WTC11 (cell line): ENCODE measurements around the gene ARHGDIG. TPM values are rescaled to one million over a fixed set of nuclear protein-coding genes. Genes with fewer than 3 reads are reported as not detected.

Experiments used
- ATAC-seq: fragments of 200-7000 bp; cut with Tn5 transposase; 2 replicates; pipeline ENCODE4 v1.10.0; 2021; ENCODE audit warnings: mild to moderate bottlenecking, moderate library complexity
- CTCF ChIA-PET: fragments of 300-600 bp; sonication (Branson Sonifier 250); formaldehyde crosslinking; loops from one replicate; lab custom pipeline; 2021; ENCODE audit warnings: antibody characterized with exemption; lab: Charles Lee
- POLR2A ChIA-PET: fragments of 350-600 bp; sonication (Branson Sonifier 250); formaldehyde crosslinking; loops from one replicate; lab custom pipeline; 2021; ENCODE audit warnings: antibody characterized with exemption; lab: Charles Lee
- DNase-seq: peaks from one replicate; pipeline ENCODE4 v3.0.0; 2021; ENCODE audit warnings: low spot score
- H3K27ac Mint-ChIP-seq: 2 replicates; pipeline ENCODE4 v1.8.0; 2021; ENCODE audit warnings: mixed read lengths
- H3K27me3 Mint-ChIP-seq: 2 replicates; pipeline ENCODE4 v1.8.0; 2021; ENCODE audit warnings: low read depth, mild to moderate bottlenecking, moderate library complexity, mixed read lengths
- H3K36me3 Mint-ChIP-seq: 2 replicates; pipeline ENCODE4 v1.8.0; 2021; ENCODE audit warnings: mixed read lengths
- H3K4me1 Mint-ChIP-seq: 2 replicates; pipeline ENCODE4 v1.8.0; 2022; ENCODE audit warnings: mixed read lengths
- H3K4me3 Mint-ChIP-seq: 2 replicates; pipeline ENCODE4 v1.8.0; 2021; ENCODE audit warnings: mild to moderate bottlenecking, moderate library complexity, mixed read lengths
- H3K9me3 Mint-ChIP-seq: 2 replicates; pipeline ENCODE4 v1.8.0; 2021; ENCODE audit warnings: mixed read lengths
- CREM ChIP-seq: sonication (generic); formaldehyde crosslinking; IDR thresholded peaks from 2 replicates; pipeline ENCODE4 v1.8.1; 2022; ENCODE audit warnings: mild to moderate bottlenecking, missing genetic modification reagents, moderate library complexity
- ESRRA ChIP-seq: sonication (generic); formaldehyde crosslinking; IDR thresholded peaks from 2 replicates; pipeline ENCODE4 v1.8.1; 2022; ENCODE audit warnings: mild to moderate bottlenecking, missing genetic modification reagents, borderline replicate concordance
- FOXJ3 ChIP-seq: sonication (generic); formaldehyde crosslinking; IDR thresholded peaks from 2 replicates; pipeline ENCODE4 v1.9.0; 2021; ENCODE audit warnings: missing genetic modification reagents, mild to moderate bottlenecking, borderline replicate concordance
- GABPB1 ChIP-seq: sonication (generic); formaldehyde crosslinking; IDR thresholded peaks from 2 replicates; pipeline ENCODE4 v1.8.1; 2023; ENCODE audit warnings: mild to moderate bottlenecking, missing genetic modification reagents
- IRF1 ChIP-seq: sonication (generic); formaldehyde crosslinking; IDR thresholded peaks from 2 replicates; pipeline ENCODE4 v1.8.0; 2023; ENCODE audit warnings: missing genetic modification reagents
- NR2C2 ChIP-seq: sonication (generic); formaldehyde crosslinking; IDR thresholded peaks from 2 replicates; pipeline ENCODE4 v1.8.0; 2022; ENCODE audit warnings: mild to moderate bottlenecking, missing genetic modification reagents
- RORB ChIP-seq: fragments of 250-450 bp; sonication (Bioruptor Pico); IDR thresholded peaks from 2 replicates; pipeline ENCODE4 v1.9.0; 2021; ENCODE audit warnings: mild to moderate bottlenecking
- SOX15 ChIP-seq: fragments of 250-450 bp; sonication (Bioruptor Pico); IDR thresholded peaks from 2 replicates; pipeline ENCODE4 v1.9.0; 2021; ENCODE audit warnings: mild to moderate bottlenecking
- SP1 ChIP-seq: sonication (generic); formaldehyde crosslinking; conservative IDR thresholded peaks from 2 replicates; pipeline ENCODE4 v1.8.1; 2022; ENCODE audit warnings: missing genetic modification reagents
- USF2 ChIP-seq: sonication (generic); formaldehyde crosslinking; IDR thresholded peaks from 2 replicates; pipeline ENCODE4 v1.8.1; 2023; ENCODE audit warnings: mild to moderate bottlenecking, missing genetic modification reagents, moderate library complexity
- ZBTB21 ChIP-seq: sonication (generic); formaldehyde crosslinking; IDR thresholded peaks from 2 replicates; pipeline ENCODE4 v1.8.1; 2023; ENCODE audit warnings: mild to moderate bottlenecking, missing genetic modification reagents, borderline replicate concordance
- ZNF121 ChIP-seq: sonication (generic); formaldehyde crosslinking; IDR thresholded peaks from 2 replicates; pipeline ENCODE4 v1.8.0; 2023; ENCODE audit warnings: missing genetic modification reagents
- ZNF263 ChIP-seq: sonication (generic); formaldehyde crosslinking; IDR thresholded peaks from 2 replicates; pipeline ENCODE4 v1.8.1; 2022; ENCODE audit warnings: low read depth, mild to moderate bottlenecking, moderate library complexity, missing genetic modification reagents
- ZNF671 ChIP-seq: fragments of 250-450 bp; sonication (Bioruptor Pico); IDR thresholded peaks from 2 replicates; pipeline ENCODE4 v1.8.0; 2021; ENCODE audit warnings: mild to moderate bottlenecking
- total RNA-seq: library from RNA; stranded (reverse); gene quantifications from 3 replicates; pipeline ENCODE4 v1.2.3, GENCODE V29; 2021
- TF ChIP-seq, protein P1 (sequence below): fragments of 250-450 bp; sonication (Bioruptor Pico); IDR thresholded peaks from 2 replicates; pipeline ENCODE4 v2.1.2; 2022; ENCODE audit warnings: mild to moderate bottlenecking, moderate library complexity
- TF ChIP-seq, protein P2 (sequence below): fragments of 250-450 bp; sonication (Bioruptor Pico); IDR thresholded peaks from 2 replicates; pipeline ENCODE4 v1.9.0; 2021; ENCODE audit warnings: moderate library complexity, mild to moderate bottlenecking, inconsistent platforms, borderline replicate concordance
- TF ChIP-seq, protein P3 (sequence below): sonication (generic); formaldehyde crosslinking; IDR thresholded peaks from 2 replicates; pipeline ENCODE4 v1.8.0; 2023; ENCODE audit warnings: missing genetic modification reagents, mild to moderate bottlenecking, borderline replicate concordance
- TF ChIP-seq, protein P4 (sequence below): sonication (generic); formaldehyde crosslinking; IDR thresholded peaks from 2 replicates; pipeline ENCODE4 v1.8.1; 2022; ENCODE audit warnings: missing genetic modification reagents, borderline replicate concordance
- TF ChIP-seq, protein P5 (sequence below): fragments of 250-450 bp; sonication (Bioruptor Pico); IDR thresholded peaks from 2 replicates; pipeline ENCODE4 v1.9.0; 2021; ENCODE audit warnings: mild to moderate bottlenecking

ARHGDIG gene
- total RNA-seq, 1 experiment from 2014 or later = 4.0 TPM

DNA sequence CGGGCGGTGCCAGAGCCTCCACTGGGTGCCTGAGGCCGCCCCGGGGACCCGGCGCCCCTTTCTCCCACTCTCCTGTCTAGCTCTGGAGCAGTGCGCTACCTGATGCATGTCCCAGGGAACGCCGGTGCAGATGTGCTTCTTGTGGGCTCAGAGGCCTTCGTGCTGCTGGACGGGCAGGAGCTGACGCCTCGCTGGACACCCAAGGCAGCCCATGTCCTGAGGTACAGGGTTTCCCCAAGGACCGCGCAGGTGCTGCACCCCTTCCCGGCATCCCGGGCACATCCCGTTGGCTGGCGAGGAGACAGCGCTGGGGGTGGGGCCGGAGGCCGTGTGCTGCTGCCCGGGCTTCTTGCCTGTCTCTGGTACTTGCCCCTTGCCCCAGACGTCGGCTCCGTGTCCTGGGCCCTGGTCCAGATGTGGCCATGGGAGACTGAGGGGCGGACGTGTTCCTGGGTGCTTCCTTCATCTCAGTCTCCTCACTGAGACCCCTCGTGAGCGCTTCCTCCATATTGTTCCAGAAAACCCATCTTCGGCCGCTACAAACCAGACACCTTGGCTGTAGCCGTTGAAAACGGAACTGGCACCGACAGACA lies 17.1 kb upstream of the ARHGDIG start:
- ATAC-seq (no peak), DNase-seq (no peak)
- Mint-ChIP-seq H3K4me1 (no peaks in the 10 kb centered on the region), H3K9me3 (no peaks in the 10 kb centered on the region), H3K4me3 (no peak overlapping the region), H3K27ac (no peak overlapping the region), H3K36me3 (peaks cover 6% of the 10 kb centered on the region; the same call in 1 of the 2 replicates), H3K27me3 (no peaks in the 10 kb centered on the region)
- CTCF ChIA-PET = interaction anchor here (1.1 kb wide), 1 partner anchor 90 kb away, joined by 5 read pairs; no protein-coding TSS in a partner anchor
- TF ChIP-seq SP1 (no peak), RORB (CRISPR knock-in tag) (no peak), SOX15 (no peak), CREM (no peak), FOXJ3 (CRISPR knock-in tag) (no peak), ZBTB21 (no peak)
- TF ChIP-seq, protein P1, sequence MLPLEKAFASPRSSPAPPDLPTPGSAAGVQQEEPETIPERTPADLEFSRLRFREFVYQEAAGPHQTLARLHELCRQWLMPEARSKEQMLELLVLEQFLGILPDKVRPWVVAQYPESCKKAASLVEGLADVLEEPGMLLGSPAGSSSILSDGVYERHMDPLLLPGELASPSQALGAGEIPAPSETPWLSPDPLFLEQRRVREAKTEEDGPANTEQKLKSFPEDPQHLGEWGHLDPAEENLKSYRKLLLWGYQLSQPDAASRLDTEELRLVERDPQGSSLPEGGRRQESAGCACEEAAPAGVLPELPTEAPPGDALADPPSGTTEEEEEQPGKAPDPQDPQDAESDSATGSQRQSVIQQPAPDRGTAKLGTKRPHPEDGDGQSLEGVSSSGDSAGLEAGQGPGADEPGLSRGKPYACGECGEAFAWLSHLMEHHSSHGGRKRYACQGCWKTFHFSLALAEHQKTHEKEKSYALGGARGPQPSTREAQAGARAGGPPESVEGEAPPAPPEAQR (CRISPR knock-in tag) = no peak
- TF ChIP-seq, protein P2, sequence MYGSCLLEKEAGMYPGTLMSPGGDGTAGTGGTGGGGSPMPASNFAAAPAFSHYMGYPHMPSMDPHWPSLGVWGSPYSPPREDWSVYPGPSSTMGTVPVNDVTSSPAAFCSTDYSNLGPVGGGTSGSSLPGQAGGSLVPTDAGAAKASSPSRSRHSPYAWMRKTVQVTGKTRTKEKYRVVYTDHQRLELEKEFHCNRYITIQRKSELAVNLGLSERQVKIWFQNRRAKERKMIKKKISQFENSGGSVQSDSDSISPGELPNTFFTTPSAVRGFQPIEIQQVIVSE = no peak
- POLR2A ChIA-PET = interaction anchor here (1.0 kb wide), 1 partner anchor 16 kb away, joined by 3 read pairs; no protein-coding TSS in a partner anchor

DNA sequence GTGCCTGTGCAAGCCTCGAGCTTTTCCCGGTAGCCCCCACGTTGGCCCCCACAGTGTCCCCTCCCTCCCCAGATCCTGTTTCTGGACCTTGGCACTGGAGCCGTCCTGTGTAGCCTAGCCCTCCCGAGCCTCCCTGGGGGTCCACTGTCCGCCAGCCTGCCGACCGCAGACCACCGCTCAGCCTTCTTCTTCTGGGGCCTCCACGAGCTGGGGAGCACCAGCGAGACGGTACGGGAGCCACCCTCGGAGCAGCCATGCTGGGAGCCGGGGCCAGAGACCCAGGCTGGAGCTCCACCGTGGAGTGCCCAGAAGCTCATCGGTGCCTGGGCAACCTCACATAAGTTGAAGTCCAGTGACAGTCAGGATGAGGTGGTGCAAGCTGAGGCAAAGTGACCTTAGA lies 16.4 kb upstream of the ARHGDIG start:
- no peak overlapping the region for H3K27ac Mint-ChIP-seq
- CTCF ChIA-PET = interaction anchor here (1.1 kb wide), 1 partner anchor 89 kb away, joined by 5 read pairs; no protein-coding TSS in a partner anchor
- no peaks in the 10 kb centered on the region for H3K27me3 Mint-ChIP-seq
- POLR2A ChIA-PET = no interaction called here
- peaks cover 6% of the 10 kb centered on the region; the same call in 1 of the 2 replicates for H3K36me3 Mint-ChIP-seq
- ATAC-seq (no peak), DNase-seq (no peak)
- no peak overlapping the region for H3K4me3 Mint-ChIP-seq
- no peak for TF ChIP-seq IRF1 (CRISPR knock-in tag)
- TF ChIP-seq, protein P3, sequence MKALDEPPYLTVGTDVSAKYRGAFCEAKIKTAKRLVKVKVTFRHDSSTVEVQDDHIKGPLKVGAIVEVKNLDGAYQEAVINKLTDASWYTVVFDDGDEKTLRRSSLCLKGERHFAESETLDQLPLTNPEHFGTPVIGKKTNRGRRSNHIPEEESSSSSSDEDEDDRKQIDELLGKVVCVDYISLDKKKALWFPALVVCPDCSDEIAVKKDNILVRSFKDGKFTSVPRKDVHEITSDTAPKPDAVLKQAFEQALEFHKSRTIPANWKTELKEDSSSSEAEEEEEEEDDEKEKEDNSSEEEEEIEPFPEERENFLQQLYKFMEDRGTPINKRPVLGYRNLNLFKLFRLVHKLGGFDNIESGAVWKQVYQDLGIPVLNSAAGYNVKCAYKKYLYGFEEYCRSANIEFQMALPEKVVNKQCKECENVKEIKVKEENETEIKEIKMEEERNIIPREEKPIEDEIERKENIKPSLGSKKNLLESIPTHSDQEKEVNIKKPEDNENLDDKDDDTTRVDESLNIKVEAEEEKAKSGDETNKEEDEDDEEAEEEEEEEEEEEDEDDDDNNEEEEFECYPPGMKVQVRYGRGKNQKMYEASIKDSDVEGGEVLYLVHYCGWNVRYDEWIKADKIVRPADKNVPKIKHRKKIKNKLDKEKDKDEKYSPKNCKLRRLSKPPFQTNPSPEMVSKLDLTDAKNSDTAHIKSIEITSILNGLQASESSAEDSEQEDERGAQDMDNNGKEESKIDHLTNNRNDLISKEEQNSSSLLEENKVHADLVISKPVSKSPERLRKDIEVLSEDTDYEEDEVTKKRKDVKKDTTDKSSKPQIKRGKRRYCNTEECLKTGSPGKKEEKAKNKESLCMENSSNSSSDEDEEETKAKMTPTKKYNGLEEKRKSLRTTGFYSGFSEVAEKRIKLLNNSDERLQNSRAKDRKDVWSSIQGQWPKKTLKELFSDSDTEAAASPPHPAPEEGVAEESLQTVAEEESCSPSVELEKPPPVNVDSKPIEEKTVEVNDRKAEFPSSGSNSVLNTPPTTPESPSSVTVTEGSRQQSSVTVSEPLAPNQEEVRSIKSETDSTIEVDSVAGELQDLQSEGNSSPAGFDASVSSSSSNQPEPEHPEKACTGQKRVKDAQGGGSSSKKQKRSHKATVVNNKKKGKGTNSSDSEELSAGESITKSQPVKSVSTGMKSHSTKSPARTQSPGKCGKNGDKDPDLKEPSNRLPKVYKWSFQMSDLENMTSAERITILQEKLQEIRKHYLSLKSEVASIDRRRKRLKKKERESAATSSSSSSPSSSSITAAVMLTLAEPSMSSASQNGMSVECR (CRISPR knock-in tag) = no peak
- no peak for TF ChIP-seq ESRRA (CRISPR knock-in tag)
- no peak for TF ChIP-seq RORB (CRISPR knock-in tag)
- TF ChIP-seq, protein P4, sequence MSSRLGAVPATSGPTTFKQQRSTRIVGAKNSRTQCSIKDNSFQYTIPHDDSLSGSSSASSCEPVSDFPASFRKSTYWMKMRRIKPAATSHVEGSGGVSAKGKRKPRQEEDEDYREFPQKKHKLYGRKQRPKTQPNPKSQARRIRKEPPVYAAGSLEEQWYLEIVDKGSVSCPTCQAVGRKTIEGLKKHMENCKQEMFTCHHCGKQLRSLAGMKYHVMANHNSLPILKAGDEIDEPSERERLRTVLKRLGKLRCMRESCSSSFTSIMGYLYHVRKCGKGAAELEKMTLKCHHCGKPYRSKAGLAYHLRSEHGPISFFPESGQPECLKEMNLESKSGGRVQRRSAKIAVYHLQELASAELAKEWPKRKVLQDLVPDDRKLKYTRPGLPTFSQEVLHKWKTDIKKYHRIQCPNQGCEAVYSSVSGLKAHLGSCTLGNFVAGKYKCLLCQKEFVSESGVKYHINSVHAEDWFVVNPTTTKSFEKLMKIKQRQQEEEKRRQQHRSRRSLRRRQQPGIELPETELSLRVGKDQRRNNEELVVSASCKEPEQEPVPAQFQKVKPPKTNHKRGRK (CRISPR knock-in tag) = no peak
- no peak for TF ChIP-seq GABPB1
- TF ChIP-seq ZNF121 = no peak
- TF ChIP-seq ZNF671 (CRISPR knock-in tag) = no peak
- no peak for TF ChIP-seq ZNF263 (CRISPR knock-in tag)
- TF ChIP-seq, protein P5, sequence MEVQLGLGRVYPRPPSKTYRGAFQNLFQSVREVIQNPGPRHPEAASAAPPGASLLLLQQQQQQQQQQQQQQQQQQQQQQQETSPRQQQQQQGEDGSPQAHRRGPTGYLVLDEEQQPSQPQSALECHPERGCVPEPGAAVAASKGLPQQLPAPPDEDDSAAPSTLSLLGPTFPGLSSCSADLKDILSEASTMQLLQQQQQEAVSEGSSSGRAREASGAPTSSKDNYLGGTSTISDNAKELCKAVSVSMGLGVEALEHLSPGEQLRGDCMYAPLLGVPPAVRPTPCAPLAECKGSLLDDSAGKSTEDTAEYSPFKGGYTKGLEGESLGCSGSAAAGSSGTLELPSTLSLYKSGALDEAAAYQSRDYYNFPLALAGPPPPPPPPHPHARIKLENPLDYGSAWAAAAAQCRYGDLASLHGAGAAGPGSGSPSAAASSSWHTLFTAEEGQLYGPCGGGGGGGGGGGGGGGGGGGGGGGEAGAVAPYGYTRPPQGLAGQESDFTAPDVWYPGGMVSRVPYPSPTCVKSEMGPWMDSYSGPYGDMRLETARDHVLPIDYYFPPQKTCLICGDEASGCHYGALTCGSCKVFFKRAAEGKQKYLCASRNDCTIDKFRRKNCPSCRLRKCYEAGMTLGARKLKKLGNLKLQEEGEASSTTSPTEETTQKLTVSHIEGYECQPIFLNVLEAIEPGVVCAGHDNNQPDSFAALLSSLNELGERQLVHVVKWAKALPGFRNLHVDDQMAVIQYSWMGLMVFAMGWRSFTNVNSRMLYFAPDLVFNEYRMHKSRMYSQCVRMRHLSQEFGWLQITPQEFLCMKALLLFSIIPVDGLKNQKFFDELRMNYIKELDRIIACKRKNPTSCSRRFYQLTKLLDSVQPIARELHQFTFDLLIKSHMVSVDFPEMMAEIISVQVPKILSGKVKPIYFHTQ (CRISPR knock-in tag) = no peak
- TF ChIP-seq USF2 (CRISPR knock-in tag) = no peak
- TF ChIP-seq NR2C2 (CRISPR knock-in tag) = no peak
- H3K9me3 Mint-ChIP-seq = no peaks in the 10 kb centered on the region
- no peaks in the 10 kb centered on the region for H3K4me1 Mint-ChIP-seq
